Measurements from ENCODE around the gene KANSL1. TPM values are rescaled to one million over a fixed set of nuclear protein-coding genes. Genes with fewer than 3 reads are reported as not detected.
A peak's percentile ranks its signal among the peaks of the same experiment; 100 is the strongest.

KANSL1 gene
- total and polyA plus RNA-seq, 9 of the 15 experiments (the other 6 are each of a cell fraction or from before 2014, with no cell fraction given): 3.6 to 55.4 (median 31.8) TPM

DNA sequence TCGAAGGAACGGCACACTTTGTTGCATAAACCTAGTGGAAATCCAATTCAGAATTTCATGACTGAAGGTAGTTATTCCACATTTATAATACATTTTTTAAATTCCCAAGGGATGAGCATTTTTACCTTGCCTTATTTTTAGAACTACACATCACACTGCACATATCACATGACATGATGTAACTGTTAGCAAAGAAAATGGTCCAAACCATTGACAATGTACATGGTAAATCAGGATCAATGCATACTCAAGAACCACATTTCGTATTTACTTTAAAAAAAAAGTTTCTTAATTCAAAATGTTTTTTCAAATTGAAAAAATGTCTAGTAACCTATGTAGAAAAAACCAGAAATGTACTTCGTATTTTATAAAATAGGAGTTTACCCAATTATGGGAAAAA, 2.5 kb downstream of the KANSL1 start (continued):
- TF ChIP-seq, protein P1, sequence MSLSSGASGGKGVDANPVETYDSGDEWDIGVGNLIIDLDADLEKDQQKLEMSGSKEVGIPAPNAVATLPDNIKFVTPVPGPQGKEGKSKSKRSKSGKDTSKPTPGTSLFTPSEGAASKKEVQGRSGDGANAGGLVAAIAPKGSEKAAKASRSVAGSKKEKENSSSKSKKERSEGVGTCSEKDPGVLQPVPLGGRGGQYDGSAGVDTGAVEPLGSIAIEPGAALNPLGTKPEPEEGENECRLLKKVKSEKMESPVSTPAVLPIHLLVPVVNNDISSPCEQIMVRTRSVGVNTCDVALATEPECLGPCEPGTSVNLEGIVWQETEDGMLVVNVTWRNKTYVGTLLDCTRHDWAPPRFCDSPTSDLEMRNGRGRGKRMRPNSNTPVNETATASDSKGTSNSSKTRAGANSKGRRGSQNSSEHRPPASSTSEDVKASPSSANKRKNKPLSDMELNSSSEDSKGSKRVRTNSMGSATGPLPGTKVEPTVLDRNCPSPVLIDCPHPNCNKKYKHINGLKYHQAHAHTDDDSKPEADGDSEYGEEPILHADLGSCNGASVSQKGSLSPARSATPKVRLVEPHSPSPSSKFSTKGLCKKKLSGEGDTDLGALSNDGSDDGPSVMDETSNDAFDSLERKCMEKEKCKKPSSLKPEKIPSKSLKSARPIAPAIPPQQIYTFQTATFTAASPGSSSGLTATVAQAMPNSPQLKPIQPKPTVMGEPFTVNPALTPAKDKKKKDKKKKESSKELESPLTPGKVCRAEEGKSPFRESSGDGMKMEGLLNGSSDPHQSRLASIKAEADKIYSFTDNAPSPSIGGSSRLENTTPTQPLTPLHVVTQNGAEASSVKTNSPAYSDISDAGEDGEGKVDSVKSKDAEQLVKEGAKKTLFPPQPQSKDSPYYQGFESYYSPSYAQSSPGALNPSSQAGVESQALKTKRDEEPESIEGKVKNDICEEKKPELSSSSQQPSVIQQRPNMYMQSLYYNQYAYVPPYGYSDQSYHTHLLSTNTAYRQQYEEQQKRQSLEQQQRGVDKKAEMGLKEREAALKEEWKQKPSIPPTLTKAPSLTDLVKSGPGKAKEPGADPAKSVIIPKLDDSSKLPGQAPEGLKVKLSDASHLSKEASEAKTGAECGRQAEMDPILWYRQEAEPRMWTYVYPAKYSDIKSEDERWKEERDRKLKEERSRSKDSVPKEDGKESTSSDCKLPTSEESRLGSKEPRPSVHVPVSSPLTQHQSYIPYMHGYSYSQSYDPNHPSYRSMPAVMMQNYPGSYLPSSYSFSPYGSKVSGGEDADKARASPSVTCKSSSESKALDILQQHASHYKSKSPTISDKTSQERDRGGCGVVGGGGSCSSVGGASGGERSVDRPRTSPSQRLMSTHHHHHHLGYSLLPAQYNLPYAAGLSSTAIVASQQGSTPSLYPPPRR (CRISPR knock-in tag; IDR thresholded peaks at IDR 0.05; ENCODE audit: borderline replicate concordance): no peak
- no peak for TF ChIP-seq MAZ (CRISPR knock-in tag; conservative IDR thresholded peaks at IDR 0.05 in 1 of 2, IDR thresholded peaks at IDR 0.05 in 1 of 2)
- TF ChIP-seq ZFP30 (CRISPR knock-in tag; IDR thresholded peaks at IDR 0.05; ENCODE audit: borderline replicate concordance): no peak
- no peak for TF ChIP-seq SOX6 (IDR thresholded peaks at IDR 0.05)
- TF ChIP-seq ZNF253 (CRISPR knock-in tag; conservative IDR thresholded peaks at IDR 0.05): no peak
- 0 out of 2 replicates have a peak, but pooled peaks have one; percentile 10 for TF ChIP-seq JUND (IDR thresholded peaks at IDR 0.05; ENCODE audit: borderline replicate concordance, low read depth, low read length)
- TF ChIP-seq JUND (tag; IDR thresholded peaks at IDR 0.05; ENCODE audit: borderline replicate concordance, low read depth, low read length): no peak
- no peak for TF ChIP-seq KLF6 (CRISPR knock-in tag; IDR thresholded peaks at IDR 0.05; ENCODE audit: borderline replicate concordance)
- TF ChIP-seq NFXL1 (CRISPR knock-in tag; IDR thresholded peaks at IDR 0.05): no peak
- no peak for TF ChIP-seq BDP1 (IDR thresholded peaks at IDR 0.05; ENCODE audit: insufficient read depth, insufficient read length)
- TF ChIP-seq RFX7 (CRISPR knock-in tag; IDR thresholded peaks at IDR 0.05): no peak
- TF ChIP-seq, protein P2, sequence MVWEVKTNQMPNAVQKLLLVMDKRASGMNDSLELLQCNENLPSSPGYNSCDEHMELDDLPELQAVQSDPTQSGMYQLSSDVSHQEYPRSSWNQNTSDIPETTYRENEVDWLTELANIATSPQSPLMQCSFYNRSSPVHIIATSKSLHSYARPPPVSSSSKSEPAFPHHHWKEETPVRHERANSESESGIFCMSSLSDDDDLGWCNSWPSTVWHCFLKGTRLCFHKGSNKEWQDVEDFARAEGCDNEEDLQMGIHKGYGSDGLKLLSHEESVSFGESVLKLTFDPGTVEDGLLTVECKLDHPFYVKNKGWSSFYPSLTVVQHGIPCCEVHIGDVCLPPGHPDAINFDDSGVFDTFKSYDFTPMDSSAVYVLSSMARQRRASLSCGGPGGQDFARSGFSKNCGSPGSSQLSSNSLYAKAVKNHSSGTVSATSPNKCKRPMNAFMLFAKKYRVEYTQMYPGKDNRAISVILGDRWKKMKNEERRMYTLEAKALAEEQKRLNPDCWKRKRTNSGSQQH (CRISPR knock-in tag; IDR thresholded peaks at IDR 0.05): no peak
- no peak for TF ChIP-seq CEBPG (CRISPR knock-in tag; IDR thresholded peaks at IDR 0.05)
- peak; percentile 13 to 79; a peak in 3 of 4 replicates for TF ChIP-seq CEBPG (tag; conservative IDR thresholded peaks at IDR 0.05 in 1 of 2, IDR thresholded peaks at IDR 0.05 in 1 of 2)
- TF ChIP-seq OTX1 (CRISPR knock-in tag; IDR thresholded peaks at IDR 0.05): no peak
- no peak for TF ChIP-seq RBM22 (IDR thresholded peaks at IDR 0.05; ENCODE audit: low read depth, low read length, poor library complexity, severe bottlenecking)
- TF ChIP-seq, protein P3, sequence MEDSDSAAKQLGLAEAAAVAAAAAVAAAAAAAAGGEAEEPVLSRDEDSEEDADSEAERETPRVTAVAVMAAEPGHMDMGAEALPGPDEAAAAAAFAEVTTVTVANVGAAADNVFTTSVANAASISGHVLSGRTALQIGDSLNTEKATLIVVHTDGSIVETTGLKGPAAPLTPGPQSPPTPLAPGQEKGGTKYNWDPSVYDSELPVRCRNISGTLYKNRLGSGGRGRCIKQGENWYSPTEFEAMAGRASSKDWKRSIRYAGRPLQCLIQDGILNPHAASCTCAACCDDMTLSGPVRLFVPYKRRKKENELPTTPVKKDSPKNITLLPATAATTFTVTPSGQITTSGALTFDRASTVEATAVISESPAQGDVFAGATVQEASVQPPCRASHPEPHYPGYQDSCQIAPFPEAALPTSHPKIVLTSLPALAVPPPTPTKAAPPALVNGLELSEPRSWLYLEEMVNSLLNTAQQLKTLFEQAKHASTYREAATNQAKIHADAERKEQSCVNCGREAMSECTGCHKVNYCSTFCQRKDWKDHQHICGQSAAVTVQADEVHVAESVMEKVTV (CRISPR knock-in tag; IDR thresholded peaks at IDR 0.05): 0 out of 2 replicates have a peak, but pooled peaks have one; percentile 13
- TF ChIP-seq, protein P4, sequence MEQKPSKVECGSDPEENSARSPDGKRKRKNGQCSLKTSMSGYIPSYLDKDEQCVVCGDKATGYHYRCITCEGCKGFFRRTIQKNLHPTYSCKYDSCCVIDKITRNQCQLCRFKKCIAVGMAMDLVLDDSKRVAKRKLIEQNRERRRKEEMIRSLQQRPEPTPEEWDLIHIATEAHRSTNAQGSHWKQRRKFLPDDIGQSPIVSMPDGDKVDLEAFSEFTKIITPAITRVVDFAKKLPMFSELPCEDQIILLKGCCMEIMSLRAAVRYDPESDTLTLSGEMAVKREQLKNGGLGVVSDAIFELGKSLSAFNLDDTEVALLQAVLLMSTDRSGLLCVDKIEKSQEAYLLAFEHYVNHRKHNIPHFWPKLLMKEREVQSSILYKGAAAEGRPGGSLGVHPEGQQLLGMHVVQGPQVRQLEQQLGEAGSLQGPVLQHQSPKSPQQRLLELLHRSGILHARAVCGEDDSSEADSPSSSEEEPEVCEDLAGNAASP (IDR thresholded peaks at IDR 0.05): no peak
- TF ChIP-seq FOSL1 (tag; conservative IDR thresholded peaks at IDR 0.05): peak; percentile 49; the same call in 1 of the 2 replicates
- TF ChIP-seq U2AF2 (optimal IDR thresholded peaks at IDR 0.05; ENCODE audit: low read depth, low read length): no peak
- no peak for TF ChIP-seq PML (IDR thresholded peaks at IDR 0.05; ENCODE audit: low read length)

All from K562 (cell line).